Vagina (tissue), 2 donors: ENCODE data around the gene CEP170B. TPM values are rescaled to one million over a fixed set of nuclear protein-coding genes. Genes with fewer than 3 reads are reported as not detected.
"Not testable (repeated sequence)": the region's sequence is repeated elsewhere in the genome, so short reads cannot be mapped to it uniquely, and the experiment has no call there.

ENCODE experiments used
- DNase-seq, 2 donors: peaks; one replicate each; pipeline ENCODE4 v3.0.0-alpha.2; 2017; ENCODE audit errors: extremely low spot score in 2 of 2
- H3K27ac ChIP-seq: fragments of 200-600 bp; sonication (generic); one replicate; pipeline ENCODE4 v1.5.1; 2019
- H3K27me3 ChIP-seq: fragments of 200-600 bp; sonication (generic); one replicate; pipeline ENCODE4 v1.5.1; 2019
- H3K36me3 ChIP-seq, 2 donors: fragments of 200-600 bp; sonication (generic); one replicate each; pipeline ENCODE4 v1.5.1; 2017 to 2019
- H3K4me1 ChIP-seq: fragments of 200-600 bp; sonication (generic); one replicate; pipeline ENCODE4 v1.5.1; 2019
- H3K4me3 ChIP-seq, 2 donors: fragments of 200-600 bp; sonication (generic); 1 replicate in 1 of 2; 2 replicates in 1 of 2; pipeline ENCODE4 v1.5.1; 2016 to 2019
- H3K9me3 ChIP-seq: fragments of 200-600 bp; sonication (generic); one replicate; pipeline ENCODE4 v1.5.1; 2019
- POLR2A ChIP-seq, 2 donors: fragments of 450-650 bp; IDR thresholded peaks; one replicate each; pipeline ENCODE4 v1.6.1; 2017; ENCODE audit warnings: antibody characterized with exemption in 2 of 2, mild to moderate bottlenecking in 2 of 2, moderate library complexity in 2 of 2
- POLR2AphosphoS5 ChIP-seq, 2 donors: sonication (generic); formaldehyde crosslinking; IDR thresholded peaks; one replicate each; pipeline ENCODE4 v1.9.0; 2017; ENCODE audit warnings: antibody characterized with exemption in 2 of 2, mild to moderate bottlenecking in 2 of 2, low read depth in 1 of 2; ENCODE audit not compliant: insufficient read depth in 1 of 2
- intact Hi-C: fragments of 100-400 bp; cut with DNase I; formaldehyde crosslinking; loops from one replicate; pipeline ENCODE4 v1.15.1; 2023
- total RNA-seq: library from RNA; depleted of rRNA; stranded (reverse); fragments of >200 nt; gene quantifications from one replicate; pipeline ENCODE4 v1.2.3, GENCODE V29; 2016
- TF ChIP-seq, protein P1 (sequence below), 3 experiments: fragments of 450-650 bp in 2 of 3; fragments of 200-600 bp in 1 of 3; sonication (generic) in 1 of 3; IDR thresholded peaks; one replicate each; pipeline ENCODE4 v1.5.1; 2017 to 2019; ENCODE audit warnings: antibody characterized with exemption in 3 of 3, mild to moderate bottlenecking in 2 of 3, moderate library complexity in 2 of 3

Gene CEP170B
- total RNA-seq, 1 donor from 2014 or later: 17.9 TPM

DNA sequence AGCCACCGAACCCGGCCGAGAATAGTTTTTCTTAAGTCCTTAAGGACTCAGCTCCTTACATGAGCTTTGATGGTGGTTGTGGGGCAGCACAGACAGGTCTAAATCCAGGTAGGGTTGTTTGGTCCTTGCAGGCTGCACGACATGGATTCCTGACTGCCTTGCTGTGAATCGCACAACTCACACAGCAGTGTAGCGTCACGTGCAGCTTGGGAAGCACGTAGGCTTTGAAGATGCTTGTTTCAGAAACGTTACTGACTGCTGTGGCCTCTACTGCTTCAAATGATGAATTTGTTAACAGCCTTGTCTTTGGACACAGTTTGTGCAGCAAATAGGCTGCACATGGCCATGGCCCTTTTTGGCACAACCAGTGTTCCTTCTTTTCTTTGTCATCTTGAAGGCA, 34.3 kb upstream of the CEP170B start:
- H3K9me3 ChIP-seq: no peaks in the 10 kb centered on the region
- no peaks in the 10 kb centered on the region for H3K36me3 ChIP-seq
- DNase-seq: no peak
- no peak overlapping the region for H3K27ac ChIP-seq
- H3K4me1 ChIP-seq: peaks cover 19% of the 10 kb centered on the region
- no peak overlapping the region for H3K4me3 ChIP-seq
- TF ChIP-seq POLR2AphosphoS5 (IDR thresholded peaks at IDR 0.05; ENCODE audit: insufficient read depth in 1 of 2, low read depth in 1 of 2): no peak
- TF ChIP-seq POLR2A (IDR thresholded peaks at IDR 0.05): no peak
- TF ChIP-seq, protein P1, sequence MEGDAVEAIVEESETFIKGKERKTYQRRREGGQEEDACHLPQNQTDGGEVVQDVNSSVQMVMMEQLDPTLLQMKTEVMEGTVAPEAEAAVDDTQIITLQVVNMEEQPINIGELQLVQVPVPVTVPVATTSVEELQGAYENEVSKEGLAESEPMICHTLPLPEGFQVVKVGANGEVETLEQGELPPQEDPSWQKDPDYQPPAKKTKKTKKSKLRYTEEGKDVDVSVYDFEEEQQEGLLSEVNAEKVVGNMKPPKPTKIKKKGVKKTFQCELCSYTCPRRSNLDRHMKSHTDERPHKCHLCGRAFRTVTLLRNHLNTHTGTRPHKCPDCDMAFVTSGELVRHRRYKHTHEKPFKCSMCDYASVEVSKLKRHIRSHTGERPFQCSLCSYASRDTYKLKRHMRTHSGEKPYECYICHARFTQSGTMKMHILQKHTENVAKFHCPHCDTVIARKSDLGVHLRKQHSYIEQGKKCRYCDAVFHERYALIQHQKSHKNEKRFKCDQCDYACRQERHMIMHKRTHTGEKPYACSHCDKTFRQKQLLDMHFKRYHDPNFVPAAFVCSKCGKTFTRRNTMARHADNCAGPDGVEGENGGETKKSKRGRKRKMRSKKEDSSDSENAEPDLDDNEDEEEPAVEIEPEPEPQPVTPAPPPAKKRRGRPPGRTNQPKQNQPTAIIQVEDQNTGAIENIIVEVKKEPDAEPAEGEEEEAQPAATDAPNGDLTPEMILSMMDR (IDR thresholded peaks at IDR 0.05): no peak
- intact Hi-C loops: no loop called here
- no peaks in the 10 kb centered on the region for H3K27me3 ChIP-seq

- H3K4me1 ChIP-seq, H3K9me3 ChIP-seq, H3K27ac ChIP-seq, intact Hi-C loops, H3K36me3 ChIP-seq, H3K27me3 ChIP-seq, DNase-seq, H3K4me3 ChIP-seq: not testable (repeated sequence)
Measured at GRCh38 chr14:104836171-104836935, 28.7 kb upstream of the CEP170B start.

DNA sequence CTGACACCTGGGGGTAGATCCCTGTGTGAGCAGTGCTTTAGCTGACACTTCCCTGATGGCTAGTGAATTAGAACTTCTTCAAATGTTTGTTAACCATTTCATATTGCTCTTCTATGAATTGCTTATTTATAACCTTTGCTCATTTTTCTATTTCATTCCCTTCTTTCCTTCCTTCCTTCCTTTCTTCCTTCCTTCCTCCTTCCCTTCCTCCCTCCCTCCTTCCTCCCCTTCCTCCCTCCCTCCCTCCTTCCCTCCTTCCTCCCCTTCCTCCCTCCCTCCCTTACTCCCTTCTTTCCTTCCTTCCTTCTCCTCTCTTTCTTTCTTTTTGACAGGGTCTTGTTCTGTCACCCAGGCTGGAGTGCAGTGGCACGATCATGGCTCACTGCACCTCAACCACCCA, 23.3 kb upstream of the CEP170B start:
- Histone ChIP-seq H3K4me3 (no peak overlapping the region), H3K36me3 (no peaks in the 10 kb centered on the region), H3K4me1 (peaks cover 20% of the 10 kb centered on the region), H3K27ac (no peak overlapping the region), H3K27me3 (peaks cover 3% of the 10 kb centered on the region), H3K9me3 (no peaks in the 10 kb centered on the region)
- TF ChIP-seq, protein P1 (IDR thresholded peaks at IDR 0.05): no peak
- no peak for TF ChIP-seq POLR2A (IDR thresholded peaks at IDR 0.05)
- no peak for TF ChIP-seq POLR2AphosphoS5 (IDR thresholded peaks at IDR 0.05; ENCODE audit: insufficient read depth in 1 of 2, low read depth in 1 of 2)
- intact Hi-C loops: no loop called here
- DNase-seq: no peak

DNA sequence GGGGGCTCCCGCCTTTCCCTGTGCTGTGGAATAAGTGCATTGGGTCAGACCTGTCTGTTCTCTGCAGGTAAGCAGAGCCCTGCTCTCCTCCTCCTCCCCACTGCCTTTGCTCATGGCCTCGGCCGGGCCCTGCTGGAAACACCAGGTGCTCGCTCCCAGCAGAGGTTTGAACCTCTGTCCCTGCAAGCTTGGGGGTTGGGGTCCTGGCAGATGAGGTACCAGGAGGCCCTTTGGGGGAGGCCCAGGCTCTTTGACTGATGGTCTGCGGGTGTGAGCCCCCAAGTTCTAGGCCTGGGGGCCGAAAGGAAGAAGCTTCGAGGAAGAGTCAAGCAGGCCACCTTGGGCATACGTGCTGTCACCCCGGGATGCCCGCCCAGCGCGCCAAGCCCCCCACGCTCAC, 22.1 kb upstream of the CEP170B start:
- peak overlapping the region; percentile 39 to 41 for H3K4me3 ChIP-seq
- intact Hi-C loops: no loop called here

GRCh38 chr14:104843442-104844305, 21.4 kb upstream of the CEP170B start:
- TF ChIP-seq POLR2AphosphoS5 (IDR thresholded peaks at IDR 0.05; ENCODE audit: insufficient read depth in 1 of 2, low read depth in 1 of 2) (no peak), POLR2A (IDR thresholded peaks at IDR 0.05) (no peak)
- TF ChIP-seq, protein P1 (IDR thresholded peaks at IDR 0.05): no peak
- H3K4me3 ChIP-seq: peak overlapping the region; percentile 39 to 41
- H3K36me3 ChIP-seq: no peaks in the 10 kb centered on the region
- H3K9me3 ChIP-seq: no peaks in the 10 kb centered on the region
- intact Hi-C loops: no loop called here
- peaks cover 20% of the 10 kb centered on the region for H3K4me1 ChIP-seq
- H3K27me3 ChIP-seq: peaks cover 3% of the 10 kb centered on the region
- no peak for DNase-seq
- H3K27ac ChIP-seq: no peak overlapping the region

More for the DNA sequence above, 22.1 kb upstream of the CEP170B start:
- Histone ChIP-seq H3K4me1 (peaks cover 20% of the 10 kb centered on the region), H3K9me3 (no peaks in the 10 kb centered on the region), H3K36me3 (no peaks in the 10 kb centered on the region), H3K27me3 (peaks cover 3% of the 10 kb centered on the region), H3K27ac (no peak overlapping the region)
- TF ChIP-seq POLR2A (IDR thresholded peaks at IDR 0.05) (no peak), POLR2AphosphoS5 (IDR thresholded peaks at IDR 0.05; ENCODE audit: insufficient read depth in 1 of 2, low read depth in 1 of 2) (no peak)
- TF ChIP-seq, protein P1 (IDR thresholded peaks at IDR 0.05): no peak
- DNase-seq: no peak
